Stimulated activated CD8-positive, alpha-beta memory T cell treated with anti-CD3 and anti-CD28 coated beads, Interleukin-15, amount 100 ng/mL, for 1 hour (primary cell): ENCODE measurements around the gene CABP4.
"Not testable (repeated sequence)": the region's sequence is repeated elsewhere in the genome, so short reads cannot be mapped to it uniquely, and the experiment has no call there.

ENCODE experiments used
- DNase-seq: peaks from one replicate; pipeline ENCODE4 v3.0.0-alpha.2; 2020; ENCODE audit warnings: low read depth

CABP4 gene

DNA sequence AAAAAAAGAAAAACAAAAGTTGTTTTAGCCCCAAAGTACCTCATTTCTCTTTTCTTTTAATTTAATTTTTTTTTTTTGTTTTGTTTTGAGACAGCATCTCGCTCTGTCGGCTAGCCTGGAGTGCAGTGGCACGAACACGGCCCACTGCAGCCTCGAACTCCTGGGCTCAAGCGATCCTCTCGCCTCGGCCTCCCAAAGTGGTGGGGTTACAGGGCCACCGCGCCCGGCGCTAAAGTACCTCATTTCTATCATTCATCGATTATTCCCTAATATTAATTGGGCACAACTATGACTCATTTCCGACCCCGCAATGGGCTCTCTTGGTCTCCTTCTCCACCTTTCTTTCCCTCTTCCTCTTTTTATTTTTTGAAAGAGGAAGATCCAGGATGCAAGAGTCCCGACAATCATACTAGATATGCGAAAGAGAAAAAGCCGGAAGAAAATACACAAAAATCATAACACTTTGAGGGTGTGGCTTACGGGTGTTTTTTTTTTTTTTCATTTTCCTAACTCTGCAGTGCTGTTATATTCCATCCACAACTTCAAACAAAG lies 27.2 kb downstream of the CABP4 start:
- no peak for DNase-seq

DNA sequence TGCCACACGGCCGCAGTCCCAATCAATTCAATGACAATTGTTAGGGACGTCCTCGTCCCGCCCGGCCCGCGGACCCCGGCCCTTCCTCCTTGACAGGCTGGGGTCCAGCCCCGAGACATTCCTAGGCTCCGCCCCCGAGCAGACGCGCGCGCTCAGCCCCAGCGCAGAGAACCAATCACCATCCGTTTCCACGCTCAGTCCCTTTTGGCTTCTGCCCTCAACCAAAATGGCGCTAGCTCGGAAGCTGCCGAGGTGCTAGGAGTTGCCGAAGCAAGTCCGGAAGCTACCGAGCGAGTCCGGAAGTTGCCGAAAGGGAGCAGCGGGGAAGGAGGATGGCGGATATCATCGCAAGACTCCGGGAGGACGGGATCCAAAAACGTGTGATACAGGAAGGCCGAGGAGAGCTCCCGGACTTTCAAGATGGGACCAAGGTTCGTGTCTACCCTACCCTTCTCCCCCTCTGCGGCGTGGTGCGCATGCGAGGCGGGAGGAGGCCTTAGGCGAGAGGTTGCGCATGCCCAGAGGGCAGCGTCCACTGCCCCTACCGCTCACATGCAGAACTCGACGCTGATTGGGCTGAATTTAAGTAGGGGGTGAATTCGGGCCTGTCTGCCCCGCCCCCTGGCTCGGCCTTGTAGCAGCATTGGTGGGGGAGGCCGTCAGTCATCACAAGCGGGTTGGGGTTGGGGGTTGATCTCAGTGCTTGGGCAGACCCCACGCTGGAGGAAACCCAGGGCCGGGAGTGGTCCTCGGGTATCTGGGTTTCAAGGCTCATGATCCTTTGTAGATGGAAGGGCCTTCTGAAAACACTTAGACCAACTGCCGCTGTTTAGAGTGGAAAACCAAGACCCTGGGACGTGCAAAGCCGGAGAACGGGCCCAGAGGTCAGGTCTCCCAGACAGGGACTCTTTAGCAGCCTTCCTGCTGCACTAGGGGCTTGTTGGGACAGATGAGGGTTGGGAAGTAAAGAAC lies 28.0 kb downstream of the CABP4 start, which contains the start of gene AIP:
Gene AIP (plus strand): TSS at position 200 of the 972 bp plus-strand sequence. CDS start 133 bp downstream, at position 333.
- peak; percentile 90 for DNase-seq

DNA sequence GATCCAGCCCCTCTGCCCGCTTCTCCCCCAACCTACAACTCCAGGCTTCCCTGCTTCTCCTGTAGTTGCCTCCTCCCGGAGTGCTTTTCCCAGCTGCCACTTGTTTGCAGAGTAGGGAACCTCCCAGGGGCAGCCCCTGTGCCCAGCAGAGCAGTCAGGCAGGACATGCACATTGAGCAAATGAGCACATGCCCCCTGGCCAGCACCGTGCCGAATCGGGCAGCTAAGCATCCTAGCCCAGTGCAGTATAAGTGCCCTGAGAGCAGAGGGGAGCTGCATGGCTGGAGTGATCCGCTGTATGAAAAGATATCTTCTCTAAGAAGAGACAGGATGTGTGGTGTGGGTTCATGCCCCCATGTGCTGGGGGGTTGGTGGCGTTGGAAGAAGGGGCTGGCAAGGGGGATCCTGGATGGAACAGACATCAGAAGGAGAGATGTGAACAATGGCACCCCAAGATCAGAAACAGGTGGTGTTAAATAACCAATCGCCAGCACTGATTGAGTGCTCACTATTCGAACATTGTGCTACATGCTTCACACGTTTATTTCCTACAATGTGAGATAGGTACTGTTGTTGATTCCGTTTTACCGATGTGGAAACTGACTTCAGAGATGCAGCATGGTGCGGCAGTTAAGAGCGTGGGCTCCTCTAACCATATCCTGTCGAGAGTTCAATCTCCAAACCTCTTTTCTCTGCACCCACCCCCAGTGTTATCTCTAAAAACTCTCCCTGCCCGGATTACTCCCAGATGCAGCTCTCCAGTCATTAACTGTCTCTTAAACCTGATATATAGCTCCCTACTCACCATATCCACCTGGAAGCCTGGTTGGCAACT lies 28.9 kb downstream of the CABP4 start:
- DNase-seq: no peak

DNA sequence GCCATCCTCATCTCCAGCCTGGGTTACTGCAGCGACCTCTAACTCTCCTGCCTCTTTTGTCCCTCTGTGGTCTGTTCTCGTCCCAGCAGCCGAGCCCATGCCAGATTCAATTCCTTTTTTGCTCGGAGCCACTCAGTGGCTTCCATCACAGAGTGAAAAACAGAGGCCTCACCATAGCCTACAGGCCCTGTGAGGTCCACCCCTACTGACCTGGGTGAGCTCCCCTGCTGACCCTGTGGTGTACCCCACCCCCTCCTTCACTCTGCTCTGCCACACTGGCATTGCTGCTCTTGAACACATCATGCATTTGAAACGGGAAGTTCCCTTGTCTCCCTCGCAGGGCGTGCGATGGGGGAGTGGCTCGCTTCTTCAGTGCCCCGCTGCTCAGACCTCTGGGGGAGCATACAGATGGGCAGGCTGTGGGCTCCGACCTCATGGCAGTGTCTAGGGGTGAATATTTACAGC lies 29.7 kb downstream of the CABP4 start:
- no peak for DNase-seq

DNA sequence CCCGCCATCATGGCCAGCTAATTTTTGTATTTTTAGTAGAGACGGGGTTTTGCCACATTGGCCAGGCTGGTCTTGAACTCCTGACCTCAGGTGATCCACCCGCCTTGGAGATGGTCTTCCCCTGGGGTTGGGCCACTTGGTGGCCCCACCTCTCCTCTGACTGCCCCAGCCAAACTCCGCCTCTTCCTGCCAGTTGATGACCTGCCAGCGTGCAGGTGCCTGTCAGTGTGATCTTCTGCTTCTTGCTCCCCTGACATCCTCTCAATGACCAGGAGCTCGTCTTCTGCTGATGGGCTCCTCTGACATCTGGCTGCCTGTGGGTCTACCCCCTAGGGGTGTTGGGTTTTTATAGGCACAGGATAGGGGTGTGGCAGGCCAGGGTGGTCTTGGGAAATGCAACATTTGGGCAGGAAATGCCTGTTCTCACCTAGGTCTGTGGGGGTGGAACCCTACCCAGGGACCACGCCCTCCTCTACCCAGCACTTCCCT lies 30.8 kb downstream of the CABP4 start:
- not testable (repeated sequence) for DNase-seq

DNA sequence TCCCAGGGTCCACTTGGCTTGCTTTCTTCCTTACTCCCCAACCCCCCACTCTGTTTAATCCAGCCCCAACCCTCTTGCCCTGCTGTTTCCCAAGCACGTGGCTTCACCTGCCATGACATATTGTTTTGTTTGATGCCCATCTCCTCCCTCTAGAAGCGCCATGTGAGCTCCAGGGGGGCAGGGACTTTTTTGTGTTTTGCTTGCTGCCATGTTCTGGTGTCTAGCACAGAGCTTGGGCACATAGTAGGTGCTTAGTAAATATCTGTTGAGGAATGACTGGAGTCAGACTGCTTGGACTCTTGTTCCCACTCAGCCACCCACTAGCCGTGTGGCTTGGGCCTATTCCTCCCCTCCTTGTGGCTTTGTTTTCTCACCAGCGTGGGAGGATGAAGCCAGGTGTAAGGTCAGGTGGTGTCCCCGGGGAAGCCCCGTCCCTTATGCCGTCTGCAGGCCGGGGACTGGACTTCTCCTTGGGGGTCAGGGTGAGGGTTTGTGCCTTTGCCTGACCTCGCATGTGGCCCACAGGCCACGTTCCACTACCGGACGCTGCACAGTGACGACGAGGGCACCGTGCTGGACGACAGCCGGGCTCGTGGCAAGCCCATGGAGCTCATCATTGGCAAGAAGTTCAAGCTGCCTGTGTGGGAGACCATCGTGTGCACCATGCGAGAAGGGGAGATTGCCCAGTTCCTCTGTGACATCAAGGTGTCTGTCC lies 31.5 kb downstream of the CABP4 start:
- no peak for DNase-seq

DNA sequence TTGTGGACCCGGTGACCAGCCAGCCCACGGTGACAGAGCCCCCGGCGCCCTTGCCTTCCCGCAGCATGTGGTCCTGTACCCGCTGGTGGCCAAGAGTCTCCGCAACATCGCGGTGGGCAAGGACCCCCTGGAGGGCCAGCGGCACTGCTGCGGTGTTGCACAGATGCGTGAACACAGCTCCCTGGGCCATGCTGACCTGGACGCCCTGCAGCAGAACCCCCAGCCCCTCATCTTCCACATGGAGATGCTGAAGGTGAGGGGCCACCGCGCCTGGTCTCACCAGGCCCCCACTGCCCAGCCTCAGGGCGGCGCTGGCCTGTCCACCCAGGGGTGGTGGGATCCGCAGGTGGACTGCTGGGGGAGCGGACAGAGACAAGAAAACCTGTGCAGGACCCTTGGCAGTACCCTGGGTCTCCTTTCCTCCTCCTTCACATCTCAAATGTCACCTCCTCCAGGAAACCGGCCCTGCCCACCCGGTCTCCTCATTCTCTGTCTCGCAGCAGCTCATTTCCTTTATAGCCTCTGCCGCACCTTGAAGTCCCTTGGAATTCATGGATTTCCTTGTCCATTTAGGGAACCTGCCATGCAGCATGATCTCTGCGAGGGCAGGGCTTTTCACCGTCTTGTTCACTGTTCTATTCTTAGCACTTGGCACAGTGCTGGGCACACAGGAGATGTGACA lies 34.2 kb downstream of the CABP4 start:
- no peak for DNase-seq

DNA sequence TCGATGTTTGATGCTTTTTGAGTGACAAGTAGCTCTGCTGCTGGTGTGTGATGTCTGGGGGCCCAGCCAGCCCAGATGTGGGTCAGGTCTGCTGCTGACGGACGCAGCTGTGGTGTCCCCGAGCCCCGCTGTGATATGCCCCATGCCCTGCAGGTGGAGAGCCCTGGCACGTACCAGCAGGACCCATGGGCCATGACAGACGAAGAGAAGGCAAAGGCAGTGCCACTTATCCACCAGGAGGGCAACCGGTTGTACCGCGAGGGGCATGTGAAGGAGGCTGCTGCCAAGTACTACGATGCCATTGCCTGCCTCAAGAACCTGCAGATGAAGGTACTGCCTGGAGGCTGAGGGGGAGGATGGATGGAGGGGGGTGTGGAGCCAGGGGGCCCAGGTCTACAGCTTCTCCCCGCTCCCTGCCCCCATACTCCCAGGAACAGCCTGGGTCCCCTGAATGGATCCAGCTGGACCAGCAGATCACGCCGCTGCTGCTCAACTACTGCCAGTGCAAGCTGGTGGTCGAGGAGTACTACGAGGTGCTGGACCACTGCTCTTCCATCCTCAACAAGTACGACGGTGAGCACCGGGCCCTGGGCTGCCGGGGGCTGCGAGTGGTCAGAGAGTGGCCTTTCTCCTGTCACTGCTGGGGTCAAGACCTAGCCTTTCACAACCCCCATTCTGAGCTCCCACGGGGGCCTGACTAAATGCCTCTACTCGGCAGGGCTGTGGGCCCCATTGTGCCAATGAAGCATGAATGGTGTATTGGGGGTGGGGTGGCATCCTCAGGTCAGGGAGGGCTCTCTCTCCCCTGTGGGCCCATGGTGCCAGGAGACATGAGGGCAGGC lies 35.0 kb downstream of the CABP4 start:
- DNase-seq: no peak

DNA sequence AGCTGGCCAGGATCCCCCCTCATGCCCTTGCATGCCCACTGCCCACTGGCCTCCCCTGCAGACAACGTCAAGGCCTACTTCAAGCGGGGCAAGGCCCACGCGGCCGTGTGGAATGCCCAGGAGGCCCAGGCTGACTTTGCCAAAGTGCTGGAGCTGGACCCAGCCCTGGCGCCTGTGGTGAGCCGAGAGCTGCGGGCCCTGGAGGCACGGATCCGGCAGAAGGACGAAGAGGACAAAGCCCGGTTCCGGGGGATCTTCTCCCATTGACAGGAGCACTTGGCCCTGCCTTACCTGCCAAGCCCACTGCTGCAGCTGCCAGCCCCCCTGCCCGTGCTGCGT lies 35.5 kb downstream of the CABP4 start:
- DNase-seq: no peak

DNA sequence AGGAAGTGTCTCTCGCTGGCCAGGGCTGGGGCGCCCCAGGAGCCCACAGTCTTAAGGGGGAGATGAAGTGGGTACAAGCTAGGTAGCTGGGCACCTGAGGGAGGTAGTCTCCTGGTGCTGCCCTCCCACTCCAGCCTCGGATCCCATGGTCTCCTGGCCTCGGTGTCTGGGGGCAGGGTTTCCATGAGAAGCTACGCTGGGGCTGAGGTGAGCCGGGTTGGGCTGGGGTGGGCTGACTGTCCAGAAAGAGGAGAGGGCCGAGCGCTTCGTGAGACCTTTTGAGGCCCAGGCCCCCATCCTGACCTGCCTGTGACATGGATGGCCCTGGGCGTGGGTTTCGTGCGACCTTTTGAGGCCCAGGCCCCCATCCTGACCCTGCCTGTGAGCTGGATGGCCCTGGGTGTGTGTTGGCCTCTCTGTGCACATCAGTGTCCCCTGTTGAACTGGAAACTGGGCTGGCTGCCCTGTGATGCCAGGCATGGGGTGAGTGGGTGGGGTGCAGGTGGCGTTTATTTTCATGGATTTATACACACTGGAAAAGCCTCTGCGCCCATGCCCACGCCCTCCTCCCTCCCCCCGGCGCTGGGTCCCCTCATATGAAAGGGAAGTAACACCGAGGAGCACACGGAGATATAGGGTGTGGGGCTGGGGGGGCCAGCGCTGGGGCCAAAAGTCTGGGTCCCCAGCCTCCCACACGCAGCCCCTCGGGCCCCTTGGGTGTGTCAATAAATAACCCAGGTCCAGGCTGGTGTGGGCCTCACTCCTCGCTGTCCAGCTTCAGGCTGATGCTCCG lies 36.3 kb downstream of the CABP4 start:
- no peak for DNase-seq

DNA sequence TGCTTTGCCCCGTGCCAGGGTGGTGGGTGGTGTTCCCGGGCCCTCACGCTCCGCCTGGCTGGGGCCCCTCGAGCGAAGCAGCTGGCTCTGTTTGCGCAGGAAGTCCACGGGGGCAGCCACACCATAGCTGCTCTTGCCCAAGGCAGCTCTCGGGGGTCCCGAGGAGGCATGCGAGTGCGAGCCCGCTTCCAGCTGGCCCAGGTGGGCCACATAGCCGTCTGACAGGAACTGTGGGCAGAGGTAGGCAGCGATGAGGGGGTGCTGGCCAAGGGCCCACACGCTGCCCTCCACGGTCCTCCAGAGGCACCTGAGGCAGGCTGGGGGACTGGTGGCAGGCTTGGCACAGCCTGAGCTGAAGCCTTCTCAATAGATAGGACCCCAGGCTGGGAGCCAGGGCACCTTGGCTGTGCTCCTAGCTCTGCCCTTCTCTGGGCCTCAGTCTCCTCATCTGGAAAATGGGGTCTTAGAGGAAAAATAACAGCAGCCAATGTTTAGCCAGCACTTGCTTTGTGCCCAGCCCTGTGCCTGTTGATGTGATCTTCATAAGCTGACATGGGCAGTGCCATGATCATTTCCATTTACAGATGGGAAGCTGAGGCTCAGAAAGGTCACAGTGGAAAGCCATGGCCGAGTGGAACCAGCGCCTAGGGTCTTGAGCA lies 37.0 kb downstream of the CABP4 start:
- DNase-seq: no peak

DNA sequence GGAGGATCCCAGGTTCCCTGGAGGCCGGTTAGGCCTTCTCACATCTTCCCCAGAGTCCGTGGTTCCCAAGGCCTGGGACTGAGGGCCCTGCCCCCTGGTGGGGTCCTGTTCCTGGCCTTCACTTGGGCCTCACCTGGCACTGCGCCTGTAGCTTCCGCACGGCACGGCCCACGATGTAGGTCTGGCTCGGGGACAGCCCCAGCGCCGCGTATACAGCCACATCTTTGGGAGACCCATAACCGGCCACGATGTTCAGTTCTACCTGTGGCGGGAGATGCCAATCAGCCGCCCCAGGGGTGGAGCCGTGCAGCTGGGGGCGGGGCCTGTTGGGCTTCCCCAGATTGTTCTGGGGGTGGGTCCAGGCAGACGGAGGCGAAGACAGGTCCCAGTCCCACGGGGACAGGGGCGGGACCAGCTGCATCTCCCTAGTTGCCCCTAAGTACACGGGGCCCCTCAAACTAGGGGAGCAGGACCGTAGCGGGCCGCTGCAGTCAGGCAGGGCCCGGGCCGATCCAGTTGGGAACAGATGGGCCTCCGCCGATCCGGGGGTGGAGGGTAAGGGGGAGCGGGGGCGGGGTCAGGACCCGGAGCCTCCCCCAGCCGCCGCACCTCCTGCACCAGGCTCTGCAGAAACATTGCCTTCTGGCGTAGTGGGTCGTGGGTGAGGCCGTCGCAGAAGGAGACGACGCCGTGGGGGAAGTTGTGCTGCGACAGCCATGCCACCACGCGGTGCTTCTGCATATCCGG lies 37.8 kb downstream of the CABP4 start:
- DNase-seq: no peak

DNA sequence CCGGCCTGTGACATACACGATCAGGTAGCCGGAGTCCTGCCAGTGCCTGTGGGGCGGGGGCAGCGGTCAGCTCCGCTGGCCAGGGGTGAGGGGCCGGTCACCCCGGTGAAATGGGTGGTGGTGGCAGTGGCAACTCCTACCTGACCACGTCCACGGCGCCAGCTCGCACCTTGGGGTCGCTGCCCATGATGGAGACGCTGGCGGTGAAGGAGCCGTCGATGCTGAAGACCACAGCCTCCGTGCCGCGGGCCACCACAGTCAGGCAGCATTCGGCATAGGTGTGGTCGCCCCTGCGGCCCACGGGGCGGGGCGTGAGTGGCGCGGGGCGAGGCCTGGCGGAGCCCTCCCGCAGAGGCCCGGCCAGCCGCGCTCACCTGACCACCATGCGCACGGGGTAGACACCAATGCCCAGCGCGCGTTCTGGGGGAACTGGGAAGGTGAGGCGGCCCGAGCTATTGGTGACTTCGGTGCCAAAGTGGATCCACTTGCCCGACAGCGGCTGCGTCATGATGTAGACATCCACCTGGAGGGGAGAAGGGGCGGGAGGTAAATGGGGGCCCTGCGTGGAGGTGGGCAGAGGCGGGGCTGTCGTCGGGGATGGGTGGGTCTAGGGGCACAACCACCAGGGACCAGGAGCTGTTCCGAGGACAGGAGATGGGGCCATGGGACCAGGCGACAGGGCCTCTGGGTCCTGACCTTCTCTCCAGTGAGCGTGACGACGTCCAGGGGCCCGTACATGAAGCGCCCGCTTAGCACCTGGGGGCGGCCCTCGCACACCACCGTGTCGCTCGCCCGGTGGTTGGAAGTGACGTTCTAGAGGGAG lies 38.6 kb downstream of the CABP4 start:
- no peak for DNase-seq

DNA sequence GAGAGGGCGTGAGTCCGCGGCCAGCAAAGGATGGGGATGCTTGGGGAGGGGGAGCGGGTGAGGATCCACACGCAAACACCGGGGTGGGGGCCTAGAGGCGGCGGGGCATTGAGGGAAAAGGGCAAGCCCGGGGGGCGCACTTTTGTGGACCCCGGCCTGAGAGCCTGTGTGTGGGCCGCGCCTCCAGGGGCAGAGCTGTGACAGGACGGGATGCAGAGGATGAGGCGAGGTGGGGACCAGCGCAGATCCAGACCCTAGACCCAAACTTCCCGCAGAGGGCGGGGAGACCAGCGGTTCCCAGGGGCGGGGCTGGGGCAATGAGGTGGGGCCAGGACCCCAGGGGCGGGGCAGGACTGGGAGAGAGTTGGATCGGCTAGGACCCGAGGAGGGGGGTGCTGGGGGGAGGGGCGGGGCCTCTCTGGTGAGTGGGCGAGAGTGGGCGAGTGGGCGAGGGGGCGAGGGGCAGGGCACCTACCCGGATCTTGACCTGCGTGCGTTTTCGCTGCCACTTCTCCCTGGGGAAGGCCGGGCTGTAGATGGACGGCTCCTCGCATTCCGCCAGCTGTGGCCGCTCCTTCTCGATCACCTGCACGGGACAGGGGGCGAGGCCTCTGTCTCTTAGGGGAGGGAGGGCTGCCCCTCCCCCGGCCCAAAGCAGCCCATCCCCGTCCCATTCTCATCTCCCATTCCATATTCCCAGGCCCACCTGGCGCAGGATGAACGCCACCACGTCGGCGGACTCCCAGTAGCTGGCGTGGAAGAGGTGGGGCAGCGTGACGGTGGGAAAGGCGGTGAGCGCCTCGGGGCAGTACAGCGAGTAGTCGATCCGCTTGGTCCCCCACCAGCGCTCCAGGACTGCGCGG lies 39.4 kb downstream of the CABP4 start:
- no peak for DNase-seq

DNA sequence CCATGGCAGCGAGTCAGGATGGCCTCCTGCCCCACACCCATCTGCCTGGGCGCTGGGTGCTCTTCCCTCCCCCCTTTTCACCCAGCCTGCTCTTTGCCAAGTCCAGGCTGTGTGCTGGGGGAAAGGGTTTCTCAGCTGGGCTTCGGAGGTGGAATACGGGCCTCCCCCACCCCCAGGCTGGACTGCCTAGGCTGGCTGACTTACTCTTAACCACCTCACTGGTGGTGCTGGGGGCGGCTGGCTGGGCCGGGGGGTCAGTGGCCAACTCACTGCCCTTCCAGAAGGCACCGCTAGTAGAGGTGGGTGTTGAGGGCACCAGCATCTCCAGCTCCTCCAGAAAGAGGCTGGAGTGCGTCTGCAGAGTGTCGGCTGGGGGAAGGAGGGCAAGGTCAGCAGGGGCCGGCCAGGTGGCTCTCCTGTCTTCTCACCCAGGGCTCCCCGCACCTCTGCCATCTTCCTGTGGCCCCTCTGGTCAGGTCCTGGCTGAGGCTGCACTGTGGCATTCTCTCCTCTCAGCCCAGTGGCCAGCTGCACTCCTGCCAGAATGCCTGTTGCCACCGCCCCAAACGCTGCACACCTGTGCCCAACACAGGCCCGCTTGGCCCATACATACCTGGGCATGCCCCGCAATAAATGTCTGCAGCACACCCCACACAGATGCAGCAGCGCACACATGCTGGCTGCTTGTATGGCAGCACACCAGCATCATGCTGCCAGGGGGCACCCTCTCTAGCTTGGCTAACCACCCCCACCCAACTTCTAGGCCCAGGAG lies 40.3 kb downstream of the CABP4 start:
- no peak for DNase-seq
